ENCODE results near the gene GRAMD1B.
"Not testable (repeated sequence)": the region's sequence is repeated elsewhere in the genome, so short reads cannot be mapped to it uniquely, and the experiment has no call there.

The GRAMD1B gene

GRCh38 chr11:123509737-123510578, 79.9 kb downstream of the GRAMD1B start:
- DNase-seq (ENCODE audit: low read depth), result peak; percentile 45

DNA sequence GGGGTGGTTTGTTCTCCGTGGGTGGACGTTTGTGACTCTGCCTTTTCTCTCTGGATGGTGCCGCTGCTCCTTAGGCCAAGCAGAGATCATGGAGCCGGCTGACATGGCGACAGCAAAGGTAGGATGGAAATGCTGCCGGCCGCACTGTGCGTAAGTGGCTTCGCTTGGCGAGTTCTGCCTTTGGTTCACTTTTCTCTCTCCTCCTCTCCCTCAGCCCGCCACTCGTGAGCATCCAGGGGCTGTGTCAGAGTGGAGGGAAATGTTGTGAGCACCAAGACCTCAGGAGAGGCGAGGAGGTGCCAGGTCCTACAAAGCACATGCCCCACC, 80.5 kb downstream of the GRAMD1B start:
- no peak for DNase-seq (ENCODE audit: low read depth)

DNA sequence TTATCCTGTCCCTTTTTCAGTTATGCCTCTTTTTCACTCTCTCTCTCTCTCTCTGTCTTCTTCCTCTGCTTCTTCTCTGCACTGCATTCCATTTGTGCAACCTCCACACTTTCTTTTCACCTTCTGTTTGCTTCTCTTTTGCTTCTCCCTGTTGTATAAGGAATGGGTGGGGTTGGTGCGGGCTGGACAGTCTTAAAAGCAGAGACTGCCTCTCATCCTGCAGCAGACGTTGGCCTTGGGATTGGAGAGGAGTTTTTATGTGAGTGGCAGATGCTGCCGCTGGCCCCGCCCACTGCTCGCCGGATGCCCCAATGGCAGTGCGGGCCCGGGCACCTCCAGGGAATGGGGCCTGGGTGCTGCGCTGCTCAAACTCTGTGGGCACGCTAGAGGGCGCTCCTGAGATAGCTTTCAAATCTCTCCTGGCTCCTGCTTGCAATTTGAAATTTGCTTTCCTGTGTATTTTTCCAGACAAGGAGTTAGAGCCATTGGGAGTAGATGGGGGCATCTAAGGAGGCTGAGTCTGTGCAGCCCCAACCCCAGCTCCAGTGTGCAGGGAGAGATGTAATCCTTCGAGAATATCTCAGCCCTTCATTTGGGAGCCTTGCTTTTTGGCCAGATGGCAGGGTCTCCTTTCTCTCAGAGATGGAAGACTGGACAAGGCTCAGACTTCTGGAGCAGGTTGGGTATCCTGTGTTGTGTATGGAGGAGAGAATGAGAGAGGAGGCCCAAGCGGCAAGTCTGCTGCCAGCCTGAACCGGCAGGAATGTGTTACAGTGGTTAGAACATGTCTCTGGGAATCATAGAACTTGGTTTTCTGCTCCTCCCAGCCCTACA, 81.2 kb downstream of the GRAMD1B start:
- peak; percentile 49 for DNase-seq (ENCODE audit: low read depth)

DNA sequence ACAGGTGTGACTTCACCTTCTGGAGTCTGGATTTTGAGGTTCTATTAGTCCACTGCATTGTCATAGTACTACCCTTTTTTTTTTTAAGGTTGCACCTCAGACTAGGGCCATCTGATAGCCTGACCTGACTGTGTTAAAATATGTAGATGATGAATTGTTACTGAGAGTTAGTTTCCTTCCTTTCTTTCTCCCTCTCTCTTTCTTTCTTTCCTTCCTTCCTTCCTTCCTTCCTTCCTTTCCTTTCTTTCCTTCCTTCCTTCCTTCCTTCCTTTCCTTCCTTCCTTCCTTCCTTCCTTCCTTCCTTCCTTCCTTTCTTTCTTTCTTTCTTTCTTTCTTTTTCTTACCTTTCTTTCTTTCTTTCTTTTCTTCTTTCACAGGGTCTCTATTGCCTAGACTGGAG, 83.2 kb downstream of the GRAMD1B start:
- not testable (repeated sequence) for DNase-seq (ENCODE audit: low read depth)

GRCh38 chr11:123516238-123516637, 86.2 kb downstream of the GRAMD1B start:
- no peak for DNase-seq (ENCODE audit: low read depth)

DNA sequence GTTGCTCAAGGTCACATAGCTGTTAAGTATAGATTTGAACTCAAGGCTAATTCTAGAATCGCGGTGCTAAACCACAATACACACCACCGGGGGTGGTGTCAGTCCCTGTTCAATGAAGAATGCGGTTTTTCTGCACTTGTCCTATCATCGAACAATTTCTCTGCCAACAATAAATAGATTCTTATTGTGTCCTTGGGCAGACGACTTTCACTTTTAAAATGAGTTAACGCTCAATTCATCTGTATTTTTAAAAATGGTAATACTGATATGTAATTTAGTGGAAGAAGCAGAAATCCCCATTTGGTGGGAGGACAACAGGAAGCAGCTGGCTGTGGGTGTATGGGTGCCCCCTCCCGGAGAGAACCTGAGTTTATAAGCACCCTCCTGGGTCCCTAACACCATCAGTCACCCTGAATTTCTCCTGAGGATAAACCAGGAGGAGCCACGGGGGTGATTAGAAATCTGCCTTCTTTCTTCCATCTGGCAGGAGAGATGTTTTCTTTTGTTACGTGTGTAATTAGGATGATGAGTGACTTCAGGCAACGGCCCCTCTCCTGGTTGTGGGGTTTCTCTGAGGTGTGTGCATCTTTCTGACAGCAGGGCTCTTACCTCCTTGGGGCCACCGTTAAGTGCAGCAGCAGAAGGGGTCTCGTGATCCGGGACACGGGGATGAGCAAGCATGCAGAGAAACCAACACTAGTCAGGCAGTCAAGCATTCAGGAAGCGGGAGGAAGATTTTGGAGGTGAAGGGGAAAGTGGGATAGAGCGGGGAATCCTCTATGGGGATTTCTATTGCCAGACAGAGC, 87.7 kb downstream of the GRAMD1B start:
- no peak for DNase-seq (ENCODE audit: low read depth)

DNA sequence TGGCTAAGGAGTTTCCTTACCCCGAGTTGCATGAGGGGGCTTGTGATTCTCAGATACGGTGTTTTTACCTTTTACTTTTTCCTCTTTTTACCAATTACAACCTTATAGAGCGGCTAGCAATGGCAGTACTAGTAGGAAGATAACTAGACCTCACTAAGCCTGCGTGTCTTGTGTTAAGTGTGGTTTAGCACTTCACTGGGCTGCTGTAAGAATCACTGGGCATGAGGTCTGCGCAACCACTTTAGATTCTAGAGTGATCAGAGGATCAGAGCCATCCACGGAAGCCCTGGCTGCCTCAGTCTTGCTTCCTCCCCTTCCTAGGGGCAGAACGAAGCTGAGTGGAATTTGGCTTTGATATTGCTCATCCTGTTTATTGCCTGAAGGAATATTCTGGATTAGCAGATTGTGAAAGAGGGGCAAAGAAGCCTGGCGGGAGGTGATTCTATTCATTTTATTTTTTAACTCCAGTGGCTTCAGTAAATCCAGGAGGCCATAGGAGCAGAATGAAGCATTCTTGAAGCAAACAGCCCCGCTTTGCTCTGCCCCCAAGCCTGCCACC, 88.5 kb downstream of the GRAMD1B start:
- DNase-seq (ENCODE audit: low read depth), result no peak

DNA sequence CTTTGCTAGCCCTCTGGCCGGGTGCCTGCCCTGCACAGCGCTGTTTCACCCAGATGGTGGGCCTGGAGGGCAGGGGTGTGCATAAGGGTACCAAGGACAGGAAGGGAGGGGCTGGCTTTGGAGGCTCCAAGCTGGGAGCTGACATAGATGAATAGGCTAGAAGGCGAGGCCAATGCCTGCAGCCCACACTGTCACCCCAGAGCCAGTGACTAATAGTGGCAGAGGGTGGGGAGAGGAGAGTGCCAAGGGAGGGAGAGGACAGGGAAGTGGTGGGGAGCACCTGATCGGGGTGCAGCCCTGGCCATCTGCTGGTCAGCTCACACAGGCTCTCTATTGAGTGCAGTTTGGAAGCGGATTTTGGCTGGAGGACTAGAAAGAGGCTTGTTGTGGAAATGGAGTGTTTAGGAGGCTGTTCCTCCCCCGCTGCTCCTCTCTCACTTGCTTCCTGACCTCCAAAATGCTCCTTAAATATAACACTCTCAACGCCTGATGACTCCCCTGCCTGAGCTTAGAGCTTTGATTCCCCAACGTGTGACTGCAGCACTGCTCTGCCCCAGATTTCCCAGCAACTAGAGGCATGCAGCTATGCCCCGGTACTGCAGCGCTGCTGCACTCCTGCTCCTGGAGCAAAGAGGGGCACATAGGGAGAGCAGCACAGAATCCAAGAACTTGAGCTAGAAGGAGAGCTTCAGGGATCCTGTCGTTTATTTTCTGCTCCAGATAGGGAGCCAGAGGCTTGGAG, 89.2 kb downstream of the GRAMD1B start:
- no peak for DNase-seq (ENCODE audit: low read depth)

DNA sequence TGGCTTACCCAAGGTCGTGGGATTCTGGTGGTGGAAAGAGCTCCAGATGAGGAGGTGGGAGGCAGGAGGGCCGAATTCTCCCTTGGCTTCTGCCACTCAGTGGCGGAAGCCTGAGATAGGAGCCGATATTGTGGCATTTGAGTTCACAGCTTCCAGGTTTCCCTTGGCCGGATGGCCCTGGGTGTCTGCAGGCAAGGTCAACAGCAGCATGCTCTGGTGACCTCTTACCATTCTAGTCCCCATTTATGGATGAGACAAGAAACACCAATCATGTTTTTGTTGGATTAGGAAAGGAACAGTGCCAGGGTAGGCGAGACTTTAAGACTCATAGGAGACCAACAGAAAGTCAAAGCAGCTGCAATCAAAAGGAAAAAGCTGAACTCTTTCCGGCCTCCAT, 89.7 kb downstream of the GRAMD1B start:
- DNase-seq (ENCODE audit: low read depth), result no peak

GRCh38 chr11:123520476-123520875, 90.4 kb downstream of the GRAMD1B start:
- not testable (repeated sequence) for DNase-seq (ENCODE audit: low read depth)

DNA sequence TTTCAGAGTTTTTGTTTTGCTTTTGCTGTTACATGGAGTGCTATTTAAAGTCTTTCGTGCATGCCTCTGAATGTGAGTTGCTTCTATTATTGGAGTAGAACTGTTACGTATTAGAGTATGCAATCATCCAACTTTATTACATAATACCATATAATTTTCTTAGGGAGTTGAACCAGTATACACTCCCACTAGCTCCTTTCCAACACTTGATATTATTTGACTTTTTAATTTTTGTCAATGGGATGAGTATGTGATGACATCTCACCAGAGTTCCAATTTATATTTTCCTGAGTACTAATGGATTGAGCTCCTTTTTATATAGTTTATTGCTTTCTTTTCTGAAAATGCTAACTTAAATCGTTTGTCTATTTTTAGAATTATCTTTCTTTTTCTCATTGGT, 90.9 kb downstream of the GRAMD1B start:
- DNase-seq (ENCODE audit: low read depth), result no peak

- DNase-seq (ENCODE audit: low read depth), result no peak
Measured at GRCh38 chr11:123521930-123522329, 91.9 kb downstream of the GRAMD1B start.

DNA sequence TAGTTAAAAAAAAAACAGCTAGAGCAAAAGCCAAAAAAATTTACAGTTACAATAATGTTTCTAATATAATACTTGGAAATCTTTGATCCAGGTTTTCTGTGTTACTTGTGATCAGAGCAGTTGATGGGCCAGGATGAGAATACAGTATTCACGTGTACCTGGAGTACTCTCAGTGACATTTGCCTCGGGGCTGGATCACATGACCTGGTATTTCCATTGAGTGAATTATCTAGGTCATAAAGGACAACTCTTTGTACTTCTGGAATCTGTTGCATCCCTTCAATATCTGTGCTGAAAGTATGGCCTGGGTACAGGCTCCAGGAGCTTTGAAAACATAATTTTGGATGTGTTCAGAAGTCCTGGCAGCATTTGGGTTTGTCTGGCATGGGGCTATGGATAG, 93.5 kb downstream of the GRAMD1B start:
- no peak for DNase-seq (ENCODE audit: low read depth)

DNA sequence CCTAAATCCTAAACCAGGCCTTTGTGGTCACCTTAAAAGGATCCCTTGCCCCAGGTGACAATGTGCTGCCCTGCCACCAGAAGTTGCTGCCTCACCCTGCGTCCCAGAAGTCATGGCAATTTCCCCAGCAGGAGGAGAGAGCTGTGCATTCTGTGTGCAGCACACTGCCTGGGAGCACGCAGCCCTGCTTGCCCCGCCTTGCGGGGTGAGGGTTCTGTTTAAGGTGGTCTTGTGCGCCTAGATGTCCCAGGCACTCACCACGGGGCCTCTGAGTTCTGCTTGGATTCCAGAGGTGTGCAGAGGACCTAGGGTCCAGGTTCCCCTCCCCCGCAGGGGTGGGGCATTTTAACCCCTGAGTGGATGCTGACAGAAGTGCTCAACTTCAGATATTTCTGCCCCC, 95.0 kb downstream of the GRAMD1B start:
- DNase-seq (ENCODE audit: low read depth), result no peak

DNA sequence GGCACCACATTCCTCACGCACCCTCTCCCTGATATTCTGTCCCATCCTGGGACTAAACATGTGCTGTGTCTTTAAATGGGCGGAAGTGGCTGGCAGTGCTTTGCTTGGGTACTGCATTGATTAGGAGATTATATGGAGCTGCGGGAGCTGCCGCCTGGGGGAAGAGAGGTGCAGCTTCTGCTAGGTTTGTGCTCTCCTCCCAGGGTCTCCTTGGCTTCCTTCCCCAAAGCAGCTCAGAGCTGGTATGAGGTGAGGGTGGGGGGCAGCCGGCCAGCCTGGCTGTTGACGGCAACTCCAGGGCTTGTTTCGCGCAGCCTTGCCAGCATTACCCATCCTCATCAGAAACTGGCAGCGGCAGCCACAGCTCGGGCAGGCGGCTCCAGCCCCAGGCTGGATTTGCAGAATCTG, 95.4 kb downstream of the GRAMD1B start:
- no peak for DNase-seq (ENCODE audit: low read depth)

DNA sequence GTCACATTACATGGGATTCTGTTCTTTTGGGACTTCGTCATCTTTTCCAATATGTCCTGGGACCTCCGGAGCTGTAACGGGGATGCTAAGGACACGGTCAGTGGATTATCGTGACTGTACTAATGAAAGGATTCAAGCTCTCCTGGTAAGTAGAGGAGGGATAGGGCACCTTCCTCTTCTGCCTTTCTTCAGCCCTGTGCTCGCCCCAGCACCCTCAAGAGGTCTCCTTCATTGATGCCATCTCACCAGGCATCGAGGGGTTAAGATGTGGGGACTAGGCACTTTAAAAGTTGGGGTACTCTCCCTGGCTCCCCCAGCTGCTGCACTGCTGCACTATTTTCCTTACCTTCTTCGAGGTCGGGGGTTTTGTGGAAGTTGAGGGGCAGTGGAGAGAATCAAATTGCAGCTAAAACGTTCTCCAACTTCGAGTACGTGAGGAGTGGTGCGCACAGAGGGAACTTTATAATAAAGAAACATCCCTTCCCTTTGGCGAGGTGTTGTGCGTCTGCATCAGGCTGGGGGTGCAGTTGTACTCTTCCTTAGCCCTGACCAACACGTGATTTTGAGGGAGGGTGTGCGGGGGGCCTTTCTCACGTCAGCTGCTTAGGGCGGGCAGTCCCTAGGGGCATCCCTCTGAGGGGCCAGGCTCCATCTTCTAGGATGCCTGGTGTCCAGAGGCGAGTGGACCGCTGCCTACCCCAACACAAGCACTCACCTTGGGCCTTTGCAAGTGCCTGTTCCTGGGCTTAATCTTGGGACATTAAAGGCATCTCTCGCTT, 96.1 kb downstream of the GRAMD1B start:
- no peak for DNase-seq (ENCODE audit: low read depth)

GRCh38 chr11:123526918-123527317, 96.8 kb downstream of the GRAMD1B start:
- no peak for DNase-seq (ENCODE audit: low read depth)

GRCh38 chr11:123527526-123527925, 97.5 kb downstream of the GRAMD1B start:
- DNase-seq (ENCODE audit: low read depth), result no peak

DNA sequence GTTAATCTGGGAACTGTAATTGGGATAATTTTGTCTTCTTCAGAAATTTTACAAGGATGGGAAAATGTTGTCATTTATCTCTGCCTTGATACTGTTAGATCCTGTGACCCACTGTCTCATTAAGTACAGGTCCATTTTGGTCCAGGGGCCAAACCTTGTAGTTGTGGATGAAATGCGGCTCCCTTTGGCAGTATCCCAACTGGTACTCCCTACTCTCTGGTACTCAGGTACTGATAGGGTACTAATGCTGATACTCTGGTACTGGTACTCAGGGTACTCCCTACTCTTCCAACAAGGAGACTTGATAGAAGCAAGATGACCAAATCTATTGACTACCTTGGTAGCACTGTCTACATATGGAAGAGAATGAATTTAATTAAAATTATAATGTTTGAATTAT, 97.9 kb downstream of the GRAMD1B start:
- no peak for DNase-seq (ENCODE audit: low read depth)

DNA sequence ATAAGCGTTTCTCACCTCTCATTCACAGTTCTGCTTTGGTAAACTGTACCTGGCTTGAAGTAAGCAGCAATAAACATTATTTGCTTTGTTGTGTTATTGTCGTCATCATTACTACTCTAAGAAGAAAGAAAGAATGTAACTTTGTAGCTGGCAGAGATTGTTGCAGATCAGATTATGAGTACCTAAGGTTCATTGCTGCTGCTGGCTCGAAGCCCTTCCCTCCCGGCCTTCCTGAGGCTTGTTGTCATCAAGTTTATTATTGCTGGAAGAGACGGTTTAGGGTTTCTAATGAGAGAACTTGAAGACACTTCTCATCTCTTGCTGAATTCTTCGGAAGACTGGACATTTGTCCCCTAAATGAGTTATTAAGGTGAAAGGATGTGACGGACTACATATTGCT, 101.3 kb downstream of the GRAMD1B start:
- no peak for DNase-seq (ENCODE audit: low read depth)

GRCh38 chr11:123532131-123532530, 102.1 kb downstream of the GRAMD1B start:
- no peak for DNase-seq (ENCODE audit: low read depth)

Measured in non-pigmented ciliary epithelial cell (primary cell).